ENCODE measurements around the gene LRRC55. TPM values are rescaled to one million over a fixed set of nuclear protein-coding genes. Genes with fewer than 3 reads are reported as not detected.

Gene LRRC55
- under 1 TPM; 0.08 to 0.19 TPM for total RNA-seq
- 0.76 TPM for polyA plus RNA-seq (ENCODE audit: insufficient read depth, low read depth, low replicate concordance)
- long read RNA-seq, donor 1: 0 reads
- long read RNA-seq, donor 2, full-length matches to known transcripts: 2 of 2 reads
- long read RNA-seq, donor 2, partial matches to known transcripts: 0 of 2 reads
- long read RNA-seq, donor 2, other reads (novel, unspliced or antisense): 0 of 2 reads

DNA sequence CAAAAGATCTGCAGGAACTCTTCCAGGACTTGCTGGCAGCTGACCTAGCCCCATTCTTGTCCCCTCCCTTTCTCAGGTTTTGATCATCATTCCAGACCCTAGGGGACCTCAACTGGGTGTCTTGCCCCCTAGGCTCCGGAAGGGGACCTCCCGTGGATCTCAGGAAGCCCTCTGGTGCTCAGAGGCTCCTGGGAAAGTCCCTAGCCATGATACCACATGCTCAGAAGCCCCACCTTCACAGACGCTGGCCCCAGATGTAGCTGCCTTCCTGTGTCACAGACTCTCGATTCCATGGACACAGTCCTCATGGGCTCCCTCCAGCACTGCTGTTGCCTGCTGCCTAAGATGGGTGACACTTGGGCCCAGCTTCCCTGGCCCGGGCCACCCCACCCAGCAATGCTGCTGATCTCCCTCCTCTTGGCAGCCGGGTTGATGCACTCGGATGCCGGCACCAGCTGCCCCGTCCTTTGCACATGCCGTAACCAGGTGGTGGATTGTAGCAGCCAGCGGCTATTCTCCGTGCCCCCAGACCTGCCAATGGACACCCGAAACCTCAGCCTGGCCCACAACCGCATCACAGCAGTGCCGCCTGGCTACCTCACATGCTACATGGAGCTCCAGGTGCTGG is at the start of gene LRRC55:
TSS of gene LRRC55 (plus strand) at position 276 of the 628 bp plus-strand sequence. CDS start at position 346, 70 bp downstream.
- Histone ChIP-seq H3K36me3 (ENCODE audit: low read depth, missing control alignments) (no peaks in the 10 kb centered on the region), H3K4me3 (no peak within 1 kb of the TSS), H3K9me3 (no peaks in the 10 kb centered on the region), H3K27ac (no peak within 1 kb of the TSS), H3K4me1 (peaks cover 6% of the 10 kb centered on the region), H3K27me3 (no peaks in the 10 kb centered on the region)
- WGBS, 2 donors: 88 to 98% methylated on average over 8 to 15 of the region's 15 CpGs
- intact Hi-C loops (cut with DNase I; ENCODE audit: low total_unique reads): no loop called here
- DNase-seq: no peak
- TF ChIP-seq POLR2A (IDR thresholded peaks at IDR 0.05): no peak
- TF ChIP-seq, protein P1, sequence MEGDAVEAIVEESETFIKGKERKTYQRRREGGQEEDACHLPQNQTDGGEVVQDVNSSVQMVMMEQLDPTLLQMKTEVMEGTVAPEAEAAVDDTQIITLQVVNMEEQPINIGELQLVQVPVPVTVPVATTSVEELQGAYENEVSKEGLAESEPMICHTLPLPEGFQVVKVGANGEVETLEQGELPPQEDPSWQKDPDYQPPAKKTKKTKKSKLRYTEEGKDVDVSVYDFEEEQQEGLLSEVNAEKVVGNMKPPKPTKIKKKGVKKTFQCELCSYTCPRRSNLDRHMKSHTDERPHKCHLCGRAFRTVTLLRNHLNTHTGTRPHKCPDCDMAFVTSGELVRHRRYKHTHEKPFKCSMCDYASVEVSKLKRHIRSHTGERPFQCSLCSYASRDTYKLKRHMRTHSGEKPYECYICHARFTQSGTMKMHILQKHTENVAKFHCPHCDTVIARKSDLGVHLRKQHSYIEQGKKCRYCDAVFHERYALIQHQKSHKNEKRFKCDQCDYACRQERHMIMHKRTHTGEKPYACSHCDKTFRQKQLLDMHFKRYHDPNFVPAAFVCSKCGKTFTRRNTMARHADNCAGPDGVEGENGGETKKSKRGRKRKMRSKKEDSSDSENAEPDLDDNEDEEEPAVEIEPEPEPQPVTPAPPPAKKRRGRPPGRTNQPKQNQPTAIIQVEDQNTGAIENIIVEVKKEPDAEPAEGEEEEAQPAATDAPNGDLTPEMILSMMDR (IDR thresholded peaks at IDR 0.05): no peak

GRCh38 chr11:57133366-57134038 is 48.3 kb upstream of the LRRC55 start:
- no peaks in the 10 kb centered on the region for H3K9me3 ChIP-seq
- DNase-seq: no peak
- H3K4me3 ChIP-seq: no peak overlapping the region
- H3K4me1 ChIP-seq: no peaks in the 10 kb centered on the region
- intact Hi-C loops (cut with DNase I; ENCODE audit: low total_unique reads): no loop called here
- H3K27me3 ChIP-seq: no peaks in the 10 kb centered on the region
- TF ChIP-seq POLR2A (IDR thresholded peaks at IDR 0.05): no peak
- TF ChIP-seq, protein P1 (IDR thresholded peaks at IDR 0.05): no peak
- no peaks in the 10 kb centered on the region for H3K36me3 ChIP-seq (ENCODE audit: low read depth, missing control alignments)
- 87 to 90% methylated on average over 3 of the region's 3 CpGs for WGBS, 2 donors
- no peak overlapping the region for H3K27ac ChIP-seq

GRCh38 chr11:57134284-57134683 is 47.5 kb upstream of the LRRC55 start:
- H3K9me3 ChIP-seq: no peaks in the 10 kb centered on the region
- TF ChIP-seq, protein P1 (IDR thresholded peaks at IDR 0.05): no peak
- TF ChIP-seq POLR2A (IDR thresholded peaks at IDR 0.05): no peak
- DNase-seq: no peak
- intact Hi-C loops (cut with DNase I; ENCODE audit: low total_unique reads): no loop called here
- 40 to 43% methylated on average over 1 of the region's 1 CpG for WGBS, 2 donors
- H3K4me3 ChIP-seq: no peak overlapping the region
- H3K27me3 ChIP-seq: no peaks in the 10 kb centered on the region
- H3K27ac ChIP-seq: no peak overlapping the region
- no peaks in the 10 kb centered on the region for H3K4me1 ChIP-seq
- H3K36me3 ChIP-seq (ENCODE audit: low read depth, missing control alignments): no peaks in the 10 kb centered on the region

GRCh38 chr11:57135020-57135751 is 46.6 kb upstream of the LRRC55 start:
- Histone ChIP-seq H3K4me3 (no peak overlapping the region), H3K27ac (no peak overlapping the region), H3K9me3 (no peaks in the 10 kb centered on the region), H3K27me3 (no peaks in the 10 kb centered on the region), H3K4me1 (no peaks in the 10 kb centered on the region), H3K36me3 (ENCODE audit: low read depth, missing control alignments) (no peaks in the 10 kb centered on the region)
- TF ChIP-seq, protein P1 (IDR thresholded peaks at IDR 0.05): no peak
- no peak for TF ChIP-seq POLR2A (IDR thresholded peaks at IDR 0.05)
- WGBS, 2 donors: 99% methylated on average over 3 of the region's 3 CpGs
- no peak for DNase-seq
- intact Hi-C loops (cut with DNase I; ENCODE audit: low total_unique reads): no loop called here
